HG03280 (cell line): ENCODE results near the gene GPR4.

Source experiments
- ATAC-seq: cut with Tn5 transposase; IDR thresholded peaks from one replicate; pipeline ENCODE4 v1.9.1; 2021; ENCODE audit warnings: mild to moderate bottlenecking, moderate library complexity; ENCODE audit not compliant: unreplicated experiment

Gene GPR4

DNA sequence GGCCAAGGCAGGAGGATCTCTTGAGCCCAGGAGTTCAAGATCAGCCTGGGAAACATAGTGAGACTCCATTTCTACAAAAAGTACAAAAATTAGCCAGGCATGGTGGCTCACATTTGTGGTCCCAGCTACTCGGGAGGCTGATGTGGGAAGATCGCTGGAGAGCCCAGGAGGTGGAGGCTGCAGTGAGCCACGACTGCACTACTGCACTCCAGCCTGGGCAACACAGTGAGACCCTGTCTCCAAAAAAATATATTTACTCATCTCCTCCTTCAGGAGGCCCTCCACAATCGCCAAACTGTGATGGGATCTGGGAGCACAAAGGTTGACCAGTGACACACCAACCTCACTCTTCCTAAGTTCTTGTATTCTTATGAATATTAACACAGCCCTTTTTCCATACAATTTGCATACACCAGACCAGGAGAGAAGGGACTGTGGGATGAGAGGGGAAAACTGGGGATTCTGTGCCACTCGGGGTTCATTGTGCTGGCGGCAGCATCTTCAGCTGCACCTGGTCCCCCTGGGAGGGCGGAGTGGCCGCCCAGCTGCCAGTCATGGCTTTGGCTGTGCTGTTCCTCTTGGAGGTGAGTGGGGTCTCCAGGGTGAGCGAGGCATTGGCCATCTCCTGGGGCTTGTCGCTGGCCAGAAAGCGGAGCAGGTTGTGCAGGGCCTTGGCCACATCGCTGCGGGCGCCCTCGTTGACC, 11.6 kb downstream of the GPR4 start:
- no peak for ATAC-seq

DNA sequence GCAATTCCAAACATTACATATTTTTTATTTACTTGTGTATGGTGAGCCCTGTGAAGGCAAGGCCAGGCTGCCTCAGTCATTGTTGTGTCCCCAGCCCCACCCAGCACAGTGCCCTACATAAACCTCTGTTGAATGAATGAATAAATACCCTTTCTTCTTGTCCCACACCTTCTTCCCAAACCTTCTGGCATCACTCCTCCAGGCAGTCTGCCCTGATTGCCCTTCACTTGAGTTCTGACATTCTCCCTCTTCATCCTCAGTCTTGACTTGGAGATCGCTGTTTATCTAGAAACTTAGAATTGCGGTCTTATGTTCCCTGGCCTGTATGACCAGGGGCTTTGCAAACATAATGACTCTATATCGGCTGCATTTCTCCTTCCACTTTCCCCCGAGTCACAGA, 12.2 kb downstream of the GPR4 start:
- no peak for ATAC-seq

DNA sequence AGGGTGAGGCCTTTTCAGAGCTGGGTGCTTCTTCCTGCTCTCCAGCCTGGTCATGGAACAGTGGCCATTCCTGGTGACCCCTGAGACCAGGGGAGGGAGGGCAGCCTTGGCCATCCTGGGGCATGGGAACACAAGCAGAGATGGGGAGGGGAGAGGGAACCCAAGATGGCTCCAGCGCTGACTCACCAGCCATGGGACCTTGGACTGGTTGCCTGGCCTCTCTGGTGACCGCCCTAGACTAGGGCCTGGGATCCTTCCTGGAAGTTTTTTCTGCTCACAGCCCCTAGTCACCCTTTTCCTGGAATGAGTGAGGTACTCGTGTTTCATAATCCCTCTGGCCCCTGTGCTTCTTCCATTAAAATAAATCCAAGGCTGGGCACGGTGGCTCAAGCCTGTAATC, 14.1 kb downstream of the GPR4 start:
- ATAC-seq = no peak

DNA sequence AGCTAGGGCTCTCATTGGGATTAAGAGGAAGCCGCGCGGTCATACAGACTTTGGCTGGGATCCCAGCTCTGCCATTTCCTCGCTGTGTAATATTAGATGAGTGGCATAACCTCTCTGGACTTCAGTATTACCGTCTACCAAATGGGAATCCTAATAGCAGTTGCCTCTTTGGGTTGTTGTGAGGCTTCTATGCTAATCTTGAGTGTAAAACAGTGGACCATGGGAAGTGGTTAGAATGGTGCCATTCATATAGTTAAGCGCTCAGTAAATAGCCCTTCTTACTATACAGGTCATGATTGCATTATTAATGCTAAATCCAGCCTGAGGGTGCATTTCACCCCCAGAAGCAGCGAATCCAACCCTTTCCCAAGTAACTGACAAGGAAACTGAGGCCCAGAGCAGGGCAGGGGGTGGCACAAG, 16.8 kb downstream of the GPR4 start:
- ATAC-seq = no peak

DNA sequence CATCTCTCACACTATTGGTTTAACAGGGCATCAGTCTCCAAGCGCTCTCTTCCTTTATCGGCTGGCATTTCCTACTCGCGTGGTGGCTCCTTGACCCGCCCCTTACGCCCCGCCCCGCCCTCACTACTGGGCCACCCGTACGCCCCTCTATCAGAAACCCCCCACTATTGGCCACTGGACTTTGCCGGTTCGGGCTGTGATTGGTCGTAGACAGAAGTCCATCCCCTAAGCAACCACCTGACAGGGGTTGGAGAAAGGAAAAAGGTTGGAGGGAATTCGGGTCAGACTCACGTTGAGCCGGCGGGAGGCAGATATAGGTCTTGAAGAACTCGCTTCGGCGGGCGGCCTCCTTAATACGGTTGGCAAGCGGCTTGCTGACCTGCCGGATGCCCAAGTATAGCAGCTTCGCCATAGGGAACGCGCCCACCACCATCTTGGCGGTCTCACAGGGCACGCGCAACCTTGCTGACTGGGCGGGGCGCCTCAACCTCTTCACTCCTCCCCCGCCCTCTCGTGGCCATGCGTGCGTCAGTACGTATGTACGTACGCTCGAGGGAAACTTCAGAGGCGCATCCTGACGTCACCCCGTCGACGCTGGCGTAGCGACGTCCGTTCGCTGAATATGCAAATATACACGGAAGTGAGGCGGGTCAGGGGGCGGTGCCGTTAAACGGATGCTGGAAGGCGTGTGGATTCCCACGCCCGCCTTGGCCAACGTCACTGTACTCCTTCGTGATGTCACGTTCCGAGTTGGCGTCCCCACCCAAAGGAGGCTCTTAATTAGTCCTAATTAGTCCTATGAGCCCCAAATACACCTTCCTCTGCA, 17.5 kb downstream of the GPR4 start, which contains the start of gene OPA3:
Gene OPA3, minus strand, starts transcription at position 471 of the 826 bp plus-strand sequence. Its CDS starts 38 bp downstream, at position 433.
- peak; percentile 91 for ATAC-seq

DNA sequence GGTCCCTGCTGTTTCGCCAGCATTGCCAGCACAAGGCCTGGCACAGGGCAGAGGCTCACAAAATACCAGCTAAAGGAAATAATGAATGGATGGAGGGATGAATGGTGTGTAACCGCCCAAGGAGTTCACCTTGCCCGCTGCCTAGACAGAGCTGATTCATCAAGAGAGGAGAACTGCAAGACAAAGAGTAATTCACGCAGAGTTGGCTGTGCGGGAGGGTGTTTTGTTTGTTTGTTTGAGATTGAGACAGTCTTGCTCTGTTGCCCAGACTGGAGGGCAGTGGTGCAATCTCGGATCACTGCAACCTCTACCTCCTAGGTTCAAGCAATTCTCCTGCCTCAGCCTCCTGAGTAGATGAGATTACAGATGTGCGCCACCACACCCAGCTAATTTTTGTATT, 20.4 kb downstream of the GPR4 start:
- ATAC-seq = no peak

DNA sequence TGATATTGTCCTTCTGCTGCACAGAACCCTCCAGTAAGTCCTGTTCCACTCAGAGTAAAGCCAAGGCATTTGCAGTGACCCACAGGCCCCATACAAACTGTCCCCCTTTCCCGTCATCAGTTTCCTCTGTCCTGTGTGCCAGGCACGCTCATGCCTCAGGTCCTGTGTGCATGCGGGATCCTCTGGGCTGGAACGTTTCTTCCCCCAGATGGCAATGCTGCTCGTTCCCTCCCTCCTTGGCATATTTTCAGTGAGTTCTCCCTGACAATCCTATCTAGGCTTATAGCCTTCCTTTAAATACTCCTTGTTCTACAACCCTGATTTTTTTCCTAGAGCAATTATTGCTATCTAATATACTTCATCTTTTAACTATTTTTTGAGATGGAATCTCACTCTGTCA, 23.2 kb downstream of the GPR4 start:
- ATAC-seq = no peak

DNA sequence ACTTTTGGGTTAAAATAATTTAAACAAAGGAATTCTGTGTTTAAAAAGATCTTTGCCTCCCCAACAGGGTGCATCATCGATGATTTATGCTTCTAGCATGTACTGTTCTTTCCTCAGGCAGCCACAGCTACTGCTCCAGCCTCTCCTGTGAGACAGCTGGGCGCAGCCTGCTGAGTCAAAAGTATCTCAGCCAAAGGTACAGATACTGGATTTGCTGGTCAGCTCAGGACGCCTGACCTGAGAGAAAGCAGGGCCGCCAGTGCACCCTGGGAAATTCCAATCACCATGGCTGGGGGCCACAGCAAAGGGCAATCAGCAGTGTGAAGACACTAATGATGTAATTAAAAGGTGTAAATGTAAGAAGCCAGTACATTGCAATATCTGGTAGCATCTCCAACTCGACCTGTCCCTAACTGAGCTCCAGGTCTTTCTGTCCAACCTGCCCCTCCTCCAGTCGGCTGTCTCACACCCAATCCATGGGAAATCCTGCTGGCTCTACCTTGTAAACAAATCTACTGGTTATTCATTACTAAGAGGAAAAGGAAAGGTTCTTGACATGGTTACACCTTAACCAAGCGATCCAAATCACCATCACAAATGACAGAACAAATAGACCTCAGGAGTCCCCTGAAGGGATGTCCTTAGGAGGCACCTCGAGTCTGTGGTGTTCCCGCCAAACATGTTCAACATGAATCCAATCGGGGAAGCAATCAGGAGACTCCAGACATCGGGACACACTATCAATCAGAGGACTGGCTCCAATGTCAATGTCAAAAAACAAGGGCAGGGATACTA, 24.7 kb downstream of the GPR4 start:
- no peak for ATAC-seq

DNA sequence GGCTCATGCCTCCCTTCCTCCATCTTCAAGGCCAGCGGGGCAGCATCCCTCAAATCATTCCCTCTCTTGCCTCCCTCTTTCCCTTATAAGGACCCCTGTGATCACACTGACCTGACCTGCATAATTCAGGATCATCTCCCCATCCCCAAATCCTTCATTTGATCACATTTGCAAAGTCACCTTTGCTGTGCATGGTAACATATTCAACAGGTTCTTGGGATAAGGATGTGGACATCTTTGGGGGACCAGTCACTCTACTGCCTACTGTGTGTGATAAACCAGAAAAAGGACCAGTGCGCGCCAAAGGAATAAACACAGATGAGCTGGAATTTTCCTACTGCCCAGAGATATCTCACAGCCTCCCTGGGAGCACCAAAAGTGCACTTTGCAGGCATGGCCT, 25.3 kb downstream of the GPR4 start:
- ATAC-seq = no peak

DNA sequence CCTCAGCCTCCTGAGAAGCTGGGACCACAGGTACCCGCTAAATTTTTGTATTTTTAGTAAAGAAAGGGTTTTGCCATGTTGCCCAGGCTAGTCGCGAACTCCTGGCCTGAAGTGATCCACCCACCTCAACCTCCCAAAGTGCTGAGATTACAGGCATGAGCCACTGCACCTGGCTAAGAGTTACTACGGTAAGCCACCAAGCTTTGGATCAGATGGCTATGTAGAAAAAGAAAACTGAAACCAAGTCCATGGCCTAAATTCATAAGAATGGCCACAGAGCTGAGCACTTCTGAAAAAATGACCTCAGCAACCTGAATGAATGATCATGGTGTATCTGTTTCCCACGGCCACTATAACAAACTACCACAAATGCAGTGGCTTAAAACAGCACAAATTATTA, 26.8 kb downstream of the GPR4 start:
- no peak for ATAC-seq

DNA sequence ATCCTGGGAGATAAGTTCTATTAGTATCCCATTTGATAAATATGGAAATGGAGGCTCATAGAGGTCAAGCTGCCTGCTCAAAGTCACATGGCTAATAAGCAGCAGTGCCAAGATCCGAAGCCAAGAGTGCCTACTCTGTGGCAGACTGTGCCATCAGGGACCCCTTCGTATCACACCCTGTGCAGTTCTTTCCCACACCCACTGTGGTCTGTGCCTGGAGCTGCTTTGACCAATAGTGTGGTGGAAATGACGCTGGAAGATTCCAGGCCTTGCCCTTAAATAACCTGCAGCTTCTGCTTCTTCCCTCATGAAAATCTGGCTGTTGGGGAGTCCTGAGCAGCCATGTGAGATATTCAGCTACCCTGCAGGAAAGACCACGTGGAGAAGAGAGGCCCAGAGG, 27.5 kb downstream of the GPR4 start:
- ATAC-seq = no peak

DNA sequence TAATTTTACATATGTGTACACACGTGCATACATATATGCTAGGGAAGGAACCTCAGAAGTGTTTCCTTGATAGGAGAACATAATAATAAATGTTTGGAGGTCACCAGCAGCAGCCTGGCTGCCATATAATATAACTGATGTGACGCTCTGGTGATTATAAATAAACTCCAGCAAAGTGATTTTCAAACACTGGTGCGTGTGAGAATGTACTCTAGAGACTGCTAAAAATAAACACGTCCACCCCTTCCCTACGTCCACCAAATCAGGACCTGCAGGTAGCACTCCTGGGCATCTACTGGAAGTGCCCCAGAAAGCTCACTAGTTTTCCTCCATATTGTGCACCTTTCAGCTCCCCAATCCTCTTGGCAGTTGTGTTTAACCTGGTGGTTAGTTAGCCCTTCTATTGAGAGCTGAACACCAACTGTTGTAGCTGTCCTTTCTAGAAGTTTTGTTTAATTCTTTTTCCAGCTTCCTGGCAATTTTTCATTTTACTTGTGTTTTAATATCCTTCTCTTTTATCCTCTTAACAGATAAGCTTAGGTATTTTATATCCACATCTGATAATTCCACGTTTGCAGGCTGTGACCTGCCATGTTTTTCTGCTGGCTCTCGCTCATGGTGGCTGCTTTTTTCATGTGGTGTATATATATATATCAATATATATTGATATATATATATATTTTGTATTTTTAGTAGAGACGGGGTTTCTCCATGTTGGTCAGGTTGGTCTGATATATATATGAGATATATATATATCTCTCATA, 30.4 kb downstream of the GPR4 start:
- no peak for ATAC-seq

DNA sequence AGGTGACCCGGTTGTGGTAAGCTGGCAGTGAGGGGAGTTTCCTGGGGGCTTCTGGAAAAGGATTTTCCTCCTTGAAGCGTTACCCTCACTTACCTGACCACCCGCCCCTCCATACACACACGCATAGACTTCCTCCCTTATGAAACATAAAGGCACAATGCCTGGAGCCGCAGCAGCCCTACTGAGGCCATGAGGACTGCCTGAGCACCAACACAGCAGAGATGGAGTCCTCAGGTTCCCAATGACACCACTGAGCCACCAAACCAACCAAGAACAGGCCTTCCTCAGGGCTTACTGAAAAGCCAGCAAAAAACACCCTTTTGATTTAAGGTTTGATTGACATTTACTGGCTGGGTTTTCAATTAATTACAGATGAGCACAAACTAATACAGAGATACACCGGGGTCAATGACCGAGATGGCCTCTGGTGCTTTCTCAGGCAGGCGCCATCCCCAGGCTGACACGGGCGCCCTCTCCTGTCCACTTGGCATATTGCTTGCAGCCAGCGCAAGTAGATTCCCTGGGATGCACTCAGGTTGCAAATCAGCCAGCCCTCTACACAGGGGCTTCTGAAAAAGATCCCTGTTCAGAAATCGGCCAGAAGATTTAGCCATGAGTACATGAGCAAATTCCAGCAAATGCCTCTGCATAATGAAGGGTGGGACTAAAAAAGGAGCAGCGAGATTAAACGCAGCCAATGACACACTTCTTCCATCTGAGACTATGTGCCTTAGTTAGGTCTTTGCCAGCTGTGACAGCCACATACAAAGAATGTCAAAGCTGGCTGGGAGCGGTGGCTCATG, 32.2 kb downstream of the GPR4 start:
- no peak for ATAC-seq

DNA sequence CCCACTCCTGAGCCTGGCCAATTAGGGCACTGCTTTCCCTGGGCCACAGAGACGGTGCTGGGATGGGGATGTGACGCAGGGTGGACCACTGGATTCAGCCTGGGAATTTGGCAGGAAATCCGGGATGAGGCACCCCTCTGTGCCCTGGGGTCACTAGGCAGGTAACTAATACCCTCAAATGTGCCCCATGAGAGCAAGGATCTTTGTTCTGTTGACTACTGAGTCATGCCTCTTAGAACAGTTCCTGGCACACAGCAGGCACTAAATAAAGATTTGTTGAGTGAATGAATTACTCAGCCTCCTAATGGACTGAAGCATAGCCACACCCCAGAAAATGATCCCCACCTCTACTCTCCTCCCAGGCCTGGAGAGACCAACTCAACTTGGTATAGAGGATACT, 33.3 kb downstream of the GPR4 start:
- no peak for ATAC-seq

DNA sequence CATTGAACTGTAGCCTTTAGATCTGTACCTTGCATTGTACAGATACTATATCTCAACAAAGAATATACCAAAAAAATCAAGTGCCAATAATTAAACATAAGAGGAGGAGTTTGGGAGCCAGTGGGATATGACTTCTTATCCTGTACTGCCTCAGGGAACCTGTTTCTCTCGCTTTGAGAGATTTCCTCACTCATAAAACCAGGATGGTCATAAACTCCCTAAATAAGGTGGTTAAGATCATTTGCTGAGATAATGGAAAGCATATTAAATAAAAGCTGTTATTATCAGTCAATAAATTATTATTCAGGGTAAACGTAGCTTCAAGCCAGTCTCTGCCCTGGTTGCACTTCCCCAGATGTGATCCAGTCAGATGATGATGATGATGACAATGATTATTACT, 34.4 kb downstream of the GPR4 start:
- no peak for ATAC-seq

DNA sequence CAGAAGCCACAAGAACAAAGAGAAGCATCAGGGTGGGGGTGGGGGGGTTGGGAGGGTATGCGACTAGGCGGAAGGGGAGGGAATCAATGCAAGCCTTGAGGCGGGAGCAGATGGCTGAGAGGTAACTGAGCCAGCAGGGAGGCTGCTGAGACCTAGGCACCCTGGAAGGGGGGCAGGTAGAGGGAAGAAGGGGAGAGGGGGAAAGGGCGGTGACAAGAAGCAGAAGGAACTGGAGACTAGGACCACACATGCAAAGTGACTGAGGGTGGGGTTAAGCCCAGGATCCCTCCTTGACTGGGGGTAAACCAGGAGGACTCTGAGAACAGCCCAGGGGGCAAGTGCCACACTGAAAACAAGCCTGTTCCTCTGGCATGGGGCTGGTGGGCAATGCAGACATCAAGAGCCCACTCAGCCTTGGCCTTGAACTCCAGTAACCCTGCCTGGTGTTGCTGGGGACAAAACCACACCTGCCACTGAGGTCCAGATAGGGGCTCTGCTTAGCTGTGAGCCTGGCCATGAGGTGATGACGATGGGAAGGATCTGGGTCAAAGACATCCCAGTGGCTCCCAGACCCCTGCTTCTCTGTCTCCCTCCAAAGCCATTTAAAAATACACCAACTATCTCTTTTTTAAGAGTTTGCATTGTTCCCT, 37.8 kb downstream of the GPR4 start:
- no peak for ATAC-seq

DNA sequence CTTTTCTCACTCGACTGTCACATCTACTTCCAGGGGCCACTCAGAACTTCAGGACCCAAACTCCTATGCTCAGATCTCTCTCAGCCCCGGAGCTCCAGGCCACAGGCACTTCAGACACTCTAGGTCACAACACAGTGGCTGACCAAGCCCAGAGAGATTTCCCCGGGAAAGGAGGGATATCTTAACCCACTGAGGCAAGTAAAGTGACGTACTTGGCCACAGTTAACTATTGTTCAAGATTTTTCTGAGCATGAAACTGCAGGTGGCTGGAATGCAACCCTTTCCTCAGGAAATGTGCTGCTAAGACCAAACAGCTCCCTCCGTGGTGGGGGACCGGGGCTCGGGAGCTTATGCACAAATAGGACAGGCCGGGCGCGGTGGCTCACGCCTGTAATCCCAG, 41.3 kb downstream of the GPR4 start:
- ATAC-seq = no peak

DNA sequence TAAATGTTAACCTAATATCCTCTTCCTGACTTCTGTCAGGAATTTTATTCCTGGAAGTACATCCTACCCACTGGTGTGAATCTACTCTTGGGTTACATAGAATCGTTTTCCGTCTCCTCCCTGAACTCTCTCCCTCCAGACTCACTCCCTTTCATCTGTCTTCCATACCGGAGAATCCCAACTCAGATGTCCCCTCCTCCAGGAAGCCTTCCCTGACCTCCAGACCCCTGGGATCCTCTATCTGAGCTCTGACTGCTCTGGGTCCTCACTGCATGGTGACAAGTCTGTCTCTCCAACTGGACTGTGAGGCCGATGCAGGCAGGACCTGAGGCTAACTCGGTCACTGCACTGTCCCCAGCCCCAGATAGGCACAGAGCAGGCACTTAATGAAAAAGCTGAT, 42.0 kb downstream of the GPR4 start:
- no peak for ATAC-seq

DNA sequence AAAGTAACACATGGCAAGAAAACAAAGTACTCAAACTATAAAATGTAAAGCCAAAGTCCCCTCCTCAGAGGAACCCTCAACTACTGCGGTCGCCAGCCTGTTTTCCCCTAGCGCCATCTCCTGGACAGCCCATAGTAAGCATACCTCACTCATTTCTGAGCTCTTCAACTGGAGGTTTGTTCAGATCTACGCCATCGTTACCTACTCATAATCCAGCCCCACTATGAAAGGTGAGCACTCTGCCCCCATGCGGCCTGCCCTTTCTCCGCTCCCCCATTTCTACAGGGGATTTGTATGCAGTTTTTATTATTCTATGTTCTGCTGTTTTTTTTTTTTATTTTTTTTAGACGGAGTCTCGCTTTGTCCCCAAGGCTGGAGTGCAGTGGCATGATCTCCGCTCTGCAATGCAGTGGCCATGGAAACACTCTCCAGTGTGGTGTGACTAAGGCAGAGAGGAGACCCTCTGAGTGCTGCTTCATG, 43.6 kb downstream of the GPR4 start:
- peak; percentile 64 for ATAC-seq
